CD1c-positive myeloid dendritic cell (primary cell): ENCODE data around the gene CBLL1.

Experiments
- DNase-seq: peaks from one replicate; pipeline ENCODE4 v3.0.0-alpha.2; 2016; ENCODE audit errors: extremely low spot score

CBLL1 gene, protein sequence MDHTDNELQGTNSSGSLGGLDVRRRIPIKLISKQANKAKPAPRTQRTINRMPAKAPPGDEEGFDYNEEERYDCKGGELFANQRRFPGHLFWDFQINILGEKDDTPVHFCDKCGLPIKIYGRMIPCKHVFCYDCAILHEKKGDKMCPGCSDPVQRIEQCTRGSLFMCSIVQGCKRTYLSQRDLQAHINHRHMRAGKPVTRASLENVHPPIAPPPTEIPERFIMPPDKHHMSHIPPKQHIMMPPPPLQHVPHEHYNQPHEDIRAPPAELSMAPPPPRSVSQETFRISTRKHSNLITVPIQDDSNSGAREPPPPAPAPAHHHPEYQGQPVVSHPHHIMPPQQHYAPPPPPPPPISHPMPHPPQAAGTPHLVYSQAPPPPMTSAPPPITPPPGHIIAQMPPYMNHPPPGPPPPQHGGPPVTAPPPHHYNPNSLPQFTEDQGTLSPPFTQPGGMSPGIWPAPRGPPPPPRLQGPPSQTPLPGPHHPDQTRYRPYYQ

DNA sequence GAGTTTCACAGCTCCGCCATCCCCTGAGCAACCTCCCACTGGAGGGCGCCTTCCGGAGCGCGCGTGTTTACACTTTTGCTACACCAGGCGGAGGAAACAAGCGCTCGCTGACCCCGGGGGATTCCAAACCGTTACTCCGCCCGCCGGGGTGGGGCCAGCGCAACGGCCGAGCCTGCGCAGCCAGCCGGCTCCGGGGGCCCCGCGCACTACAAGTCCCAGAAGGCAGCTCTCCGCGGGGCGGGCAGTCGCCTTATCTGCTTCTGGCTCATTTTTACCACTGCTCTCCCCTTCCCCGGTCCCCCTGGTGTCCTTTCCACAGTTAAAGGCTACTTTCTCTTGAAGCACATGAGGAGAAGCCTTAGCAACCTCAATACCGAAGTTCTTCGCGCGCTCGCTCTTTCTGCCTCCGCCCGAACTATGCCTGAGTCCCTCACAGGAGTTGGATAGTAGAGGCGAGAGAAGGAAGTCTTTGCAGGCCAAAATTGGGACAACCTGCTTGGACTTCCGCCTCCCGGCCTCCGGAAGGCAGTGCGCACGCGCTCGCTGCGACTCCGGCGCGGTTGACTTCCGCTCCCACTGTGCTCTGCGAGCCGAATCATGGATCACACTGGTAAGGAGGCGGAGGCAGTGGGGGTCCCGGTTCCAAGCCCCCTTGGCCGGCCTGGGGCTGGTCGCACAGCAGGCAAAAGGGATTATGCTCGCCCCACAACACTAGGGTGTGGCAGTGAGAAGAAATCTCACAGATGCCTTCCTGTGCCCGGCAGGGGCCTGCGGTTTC is at the start of gene CBLL1:
Gene CBLL1, plus strand, starts transcription at position 576 of the 778 bp plus-strand sequence. Its CDS starts 22 bp downstream, at position 598.
- DNase-seq, result peak; percentile 98

DNA sequence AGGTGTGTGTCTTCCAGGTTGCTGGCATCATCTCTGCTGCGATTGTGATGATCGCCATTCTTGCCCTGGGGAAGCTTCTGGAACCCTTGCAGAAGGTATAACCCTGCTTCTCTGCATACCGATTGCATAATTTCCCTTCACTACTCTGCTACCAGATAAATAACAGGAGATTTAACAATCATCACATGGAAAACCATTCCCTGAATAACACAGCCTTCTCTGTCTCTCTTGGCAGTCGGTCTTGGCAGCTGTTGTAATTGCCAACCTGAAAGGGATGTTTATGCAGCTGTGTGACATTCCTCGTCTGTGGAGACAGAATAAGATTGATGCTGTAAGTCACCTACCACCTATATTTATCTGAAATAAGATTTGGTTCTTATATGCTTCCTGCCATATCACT is 49.6 kb upstream of the CBLL1 start:
- DNase-seq, result no peak

DNA sequence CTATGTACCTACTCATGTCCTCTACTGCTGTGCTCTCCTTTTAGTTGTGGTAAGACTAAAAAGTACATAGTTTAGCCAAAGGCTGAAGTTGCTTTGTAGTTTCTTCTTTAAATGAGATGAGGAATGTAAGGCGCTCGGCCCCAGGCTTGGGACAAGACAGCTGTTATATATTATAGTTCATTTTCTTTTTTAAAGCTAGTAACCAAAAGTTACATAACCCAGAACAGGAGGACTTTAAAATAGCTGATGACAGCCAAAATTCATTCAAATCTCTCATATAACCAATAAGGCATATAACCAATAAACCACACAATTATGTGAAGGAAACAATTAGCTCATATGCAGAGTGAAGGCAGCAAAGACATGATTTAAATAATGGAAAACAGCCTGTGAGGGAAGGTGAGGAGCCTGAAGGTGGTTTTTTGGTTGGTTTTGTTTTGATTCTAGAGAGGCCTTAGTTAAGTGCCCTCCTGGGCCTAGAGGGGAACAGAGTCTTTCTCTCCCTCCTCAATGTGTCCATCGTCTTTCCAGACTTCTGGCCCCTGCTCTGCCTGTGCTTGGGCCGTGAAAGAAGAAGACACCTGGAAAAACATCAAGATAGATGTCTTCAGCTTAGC is 47.5 kb upstream of the CBLL1 start:
- DNase-seq, result no peak

DNA sequence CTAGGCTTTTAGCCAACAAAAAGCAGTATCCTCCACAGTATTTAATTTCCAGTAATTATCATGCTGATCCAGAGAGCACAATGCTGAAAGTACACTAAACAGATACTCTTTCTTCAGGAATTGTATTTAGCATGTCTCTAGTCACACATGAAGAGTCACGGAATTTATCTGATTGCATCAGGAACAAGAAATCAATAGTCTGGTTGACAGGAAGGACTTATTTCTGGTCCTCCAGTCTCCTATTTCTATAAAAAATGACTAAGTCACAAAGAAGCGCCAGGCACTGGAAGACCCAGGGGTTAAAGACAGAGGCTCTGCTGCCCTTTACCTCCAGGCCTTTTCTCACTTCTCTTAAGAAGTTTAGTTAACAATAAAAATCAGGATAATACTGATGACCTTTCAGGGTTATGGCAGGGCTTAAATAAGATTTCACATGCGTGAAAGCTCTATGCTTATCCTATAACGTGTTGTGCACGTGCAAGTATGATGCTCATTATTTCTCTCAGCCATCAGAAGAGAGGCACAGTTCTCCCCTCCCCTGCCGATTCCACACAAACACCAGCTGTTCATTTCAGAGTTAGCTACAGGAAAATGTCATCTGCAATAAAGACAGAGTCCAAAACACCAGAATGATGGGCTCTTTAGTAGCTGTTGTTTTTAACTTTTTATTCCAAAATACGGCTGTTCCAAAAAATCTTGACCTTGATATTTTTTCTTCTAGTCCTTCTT is 46.5 kb upstream of the CBLL1 start:
- no peak for DNase-seq

DNA sequence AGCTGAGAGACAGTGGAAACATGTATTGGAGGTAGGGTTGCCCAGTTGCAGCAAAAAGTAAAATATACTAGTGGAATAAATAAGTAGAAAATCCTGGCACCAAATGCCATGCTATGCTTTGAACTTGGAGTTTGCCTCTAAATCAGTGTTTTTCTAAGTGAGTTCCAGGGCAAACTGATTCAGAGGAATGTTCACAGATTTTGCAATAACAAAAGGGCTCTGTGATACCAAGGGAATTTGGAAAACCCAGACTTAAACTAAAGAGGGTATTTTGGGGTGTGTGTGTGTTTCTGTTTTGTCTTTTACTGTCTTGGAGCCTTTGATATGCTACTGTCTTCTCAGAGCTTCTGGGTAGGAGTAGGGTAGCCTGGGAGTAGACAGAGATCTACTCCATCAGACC is 43.4 kb upstream of the CBLL1 start:
- no peak for DNase-seq

DNA sequence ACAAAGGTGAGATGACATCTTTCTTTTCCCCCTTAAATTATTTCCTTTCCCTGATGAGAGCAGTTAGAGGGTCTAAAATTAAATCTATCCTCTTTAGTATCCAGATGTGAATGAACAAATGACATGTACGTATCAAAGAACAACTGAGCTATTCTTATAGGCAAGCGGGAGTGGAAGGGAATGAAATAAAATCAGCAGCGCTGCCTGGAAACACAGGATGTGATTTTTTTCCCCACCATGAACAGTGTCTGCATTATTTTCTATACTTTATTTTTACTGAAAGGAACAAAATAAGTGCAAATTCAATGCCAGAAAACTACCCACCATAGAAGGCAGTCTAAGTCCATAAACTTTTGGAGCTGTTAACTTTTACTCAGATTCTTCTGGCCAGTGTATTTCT is 42.8 kb upstream of the CBLL1 start:
- DNase-seq, result no peak

DNA sequence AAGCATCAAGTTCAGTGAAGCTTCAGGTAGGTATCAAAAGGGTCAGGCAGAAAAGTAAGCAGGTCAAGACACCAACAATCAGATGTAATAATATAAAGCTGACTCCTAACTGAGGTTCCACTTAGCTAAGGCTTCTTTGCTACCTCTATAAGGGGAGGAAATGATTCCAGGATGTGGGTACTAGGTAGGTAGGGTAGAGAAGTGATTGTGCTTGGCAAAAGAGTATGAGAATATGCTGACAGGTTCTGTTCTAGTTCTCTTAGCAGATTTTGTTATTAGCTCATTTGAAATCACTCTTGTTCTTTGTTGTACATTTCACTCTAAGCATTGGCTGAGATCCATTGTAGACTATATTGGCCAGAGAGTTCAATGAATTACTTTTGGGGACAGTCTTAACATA is 40.7 kb upstream of the CBLL1 start:
- DNase-seq, result no peak

DNA sequence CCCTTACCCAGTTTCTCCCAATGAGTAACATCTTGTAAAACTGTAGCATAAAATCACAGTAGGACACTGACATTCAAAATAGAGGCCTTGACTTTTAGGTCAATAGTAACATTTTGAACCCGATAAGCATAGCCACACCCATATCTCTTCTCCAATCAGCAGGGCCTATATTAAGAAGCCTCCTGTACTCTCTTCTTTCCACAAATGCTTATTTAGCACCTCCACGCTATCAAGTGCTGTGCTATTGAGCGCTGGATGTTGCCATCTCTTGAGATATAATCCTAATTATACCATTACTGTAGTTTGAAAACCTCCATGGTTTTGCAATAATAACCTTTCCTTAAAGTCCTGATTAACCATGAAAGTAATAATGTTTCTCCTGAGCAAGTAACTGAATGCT is 40.1 kb upstream of the CBLL1 start:
- DNase-seq, result no peak

DNA sequence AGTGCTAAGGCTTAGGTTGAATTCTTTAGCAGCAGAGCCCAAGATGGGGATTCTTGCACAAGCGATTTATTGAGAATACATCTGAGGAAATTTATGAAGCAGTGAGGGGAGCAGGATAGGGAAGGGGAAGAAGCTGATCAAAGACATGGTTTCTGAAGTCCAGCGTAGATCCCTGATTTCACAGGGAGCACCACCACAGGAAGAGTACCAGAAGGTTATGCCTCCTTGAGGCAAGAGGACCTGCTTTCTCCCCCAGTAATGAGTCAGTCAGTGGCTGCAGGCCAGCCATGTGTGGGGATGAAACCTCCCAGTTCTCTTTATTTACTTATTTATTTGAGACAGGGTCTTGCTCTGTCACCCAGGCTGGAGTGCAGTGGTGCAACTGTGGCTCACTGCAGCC is 35.0 kb upstream of the CBLL1 start:
- DNase-seq, result no peak

DNA sequence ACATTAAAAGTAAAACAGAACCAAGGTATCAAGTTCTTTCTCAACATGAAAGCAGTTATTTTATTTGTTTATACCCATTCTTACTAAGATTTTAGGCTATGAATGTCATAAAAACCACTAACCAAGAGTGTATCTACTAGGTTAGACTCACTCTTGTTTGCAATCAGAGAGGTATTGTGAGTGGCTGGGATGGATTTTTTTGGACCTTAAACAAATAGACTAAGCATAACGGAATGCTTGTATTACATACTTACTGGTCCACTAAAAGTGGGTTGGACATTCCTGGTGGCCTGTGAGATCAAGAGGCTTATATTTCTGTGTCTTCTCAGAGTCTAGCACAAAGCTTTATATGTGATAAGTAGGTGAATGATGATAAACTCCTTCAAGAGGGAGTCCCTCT is 32.6 kb upstream of the CBLL1 start:
- no peak for DNase-seq

DNA sequence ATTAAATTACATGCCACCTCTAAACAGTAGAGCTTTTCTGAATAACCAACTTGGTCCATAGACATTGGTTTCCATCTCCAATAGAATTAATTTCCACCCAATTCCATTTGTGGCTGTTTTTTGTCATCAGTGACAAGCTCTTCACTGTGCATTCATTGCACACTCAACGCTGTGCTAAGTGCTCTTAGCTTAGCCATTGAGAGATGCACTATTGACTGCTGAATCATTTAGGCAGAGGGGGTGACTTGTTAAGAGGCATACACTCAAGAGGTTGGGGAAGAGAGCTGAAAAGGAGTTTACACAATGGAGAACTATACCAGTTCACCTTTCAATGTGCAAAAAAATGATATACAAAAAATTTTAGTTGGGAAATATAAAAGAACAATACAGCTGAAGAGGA is 31.9 kb upstream of the CBLL1 start:
- DNase-seq, result no peak

DNA sequence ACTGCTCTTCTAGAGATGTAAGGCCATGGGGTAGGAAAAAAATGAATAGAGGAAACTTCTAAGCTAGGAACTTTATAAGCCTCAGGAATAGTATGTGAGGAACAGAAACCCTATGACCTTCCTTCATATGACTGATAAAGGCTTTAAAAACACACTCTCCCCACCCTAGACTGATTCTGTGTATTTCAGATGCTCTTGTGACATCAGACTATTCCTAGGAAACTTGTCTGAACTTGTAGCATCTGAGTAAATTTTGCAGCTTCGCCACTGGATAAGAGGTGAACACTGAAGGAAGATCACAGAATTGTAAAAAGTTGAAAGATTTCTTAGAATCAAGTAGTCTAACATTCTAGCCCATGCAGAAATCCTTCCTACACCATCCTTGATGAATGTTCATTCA is 31.0 kb upstream of the CBLL1 start:
- no peak for DNase-seq

DNA sequence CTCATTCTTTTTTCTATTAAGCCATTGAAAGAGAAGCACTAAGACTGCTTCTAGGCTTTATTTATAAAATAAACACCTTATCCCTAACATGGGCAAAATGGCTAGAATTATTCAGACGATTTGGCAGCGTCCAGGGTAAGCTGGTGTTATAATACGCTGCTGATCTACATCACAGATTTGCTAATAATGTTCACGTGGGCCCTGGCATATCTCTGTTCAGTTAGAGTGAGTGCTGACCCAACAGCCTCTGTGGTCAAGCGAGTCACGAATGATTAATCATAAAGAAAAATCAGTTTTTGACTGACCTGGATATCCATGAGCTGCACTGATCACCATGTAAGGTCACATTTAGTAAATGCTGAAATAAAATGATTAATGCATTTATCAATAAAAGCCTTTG is 28.4 kb upstream of the CBLL1 start:
- no peak for DNase-seq

DNA sequence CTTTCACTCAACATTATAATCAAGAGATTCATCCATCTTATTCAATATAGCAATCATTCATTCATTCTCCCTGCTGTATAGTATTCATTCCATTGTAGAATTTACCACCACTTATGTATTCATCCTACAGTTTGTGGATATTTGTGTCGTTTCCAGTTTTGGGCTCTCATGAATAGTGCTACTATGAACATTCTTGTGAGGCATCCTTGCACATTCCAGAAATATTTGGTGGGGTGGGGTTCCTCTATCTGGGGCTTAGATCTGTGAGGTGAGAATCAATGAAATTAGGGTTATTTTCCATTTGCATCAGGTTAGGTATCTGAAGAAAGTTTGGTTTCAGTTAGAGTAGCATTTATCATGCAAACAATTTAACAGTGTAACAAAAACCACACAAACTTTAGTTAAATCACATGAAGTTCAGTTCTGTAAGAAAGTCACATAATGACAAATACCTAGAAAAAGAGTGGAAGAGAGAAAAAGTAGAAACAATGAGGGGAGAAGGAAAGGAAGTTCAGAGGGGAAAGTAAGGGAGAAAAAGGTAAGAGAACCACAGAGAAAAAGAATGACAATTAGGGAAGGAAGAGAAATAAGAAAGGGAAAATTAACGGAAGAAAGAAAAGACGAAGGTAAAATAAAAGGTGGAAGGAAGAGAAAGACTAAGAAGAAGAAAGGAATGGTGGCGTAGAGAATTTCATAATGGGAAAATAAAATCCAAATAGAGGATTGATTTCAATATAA is 25.3 kb upstream of the CBLL1 start:
- no peak for DNase-seq

DNA sequence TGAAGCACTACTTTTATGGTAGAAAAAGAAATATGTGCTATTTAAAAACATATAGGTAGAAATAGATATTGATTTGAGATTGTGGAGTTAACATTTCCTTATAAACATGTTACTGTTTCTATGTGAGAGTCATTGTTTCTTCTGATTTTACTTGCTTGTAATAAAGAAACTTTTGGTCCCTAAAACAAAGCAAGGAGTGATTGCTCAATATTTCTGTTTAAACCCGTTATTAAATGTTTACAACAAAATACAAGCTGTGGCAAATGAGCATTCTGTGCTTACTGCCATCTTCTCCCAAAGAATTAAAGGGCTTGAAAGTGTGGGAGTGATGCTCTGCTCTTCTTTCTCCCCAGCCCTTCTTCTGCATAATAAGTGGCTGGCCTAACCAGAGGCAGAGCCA is 22.7 kb upstream of the CBLL1 start:
- DNase-seq, result no peak

DNA sequence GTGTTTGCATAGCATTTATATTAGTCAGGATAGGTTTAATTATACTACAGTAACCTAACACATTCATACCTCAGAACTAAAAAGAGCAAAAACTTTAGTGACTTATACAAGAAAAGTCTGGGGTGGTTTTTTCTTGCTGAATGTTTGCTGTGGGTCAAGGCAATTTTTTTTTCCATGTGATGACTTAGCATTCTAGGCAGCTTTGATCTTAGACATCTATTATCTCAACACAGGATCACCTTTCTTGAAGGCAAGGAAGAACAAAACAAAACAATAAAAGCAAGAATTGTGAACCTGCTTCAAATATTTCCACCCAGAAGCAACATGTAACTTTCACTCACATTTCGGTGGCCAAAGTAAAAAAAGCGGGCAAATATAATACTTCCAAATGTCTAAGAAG is 20.7 kb upstream of the CBLL1 start:
- no peak for DNase-seq

DNA sequence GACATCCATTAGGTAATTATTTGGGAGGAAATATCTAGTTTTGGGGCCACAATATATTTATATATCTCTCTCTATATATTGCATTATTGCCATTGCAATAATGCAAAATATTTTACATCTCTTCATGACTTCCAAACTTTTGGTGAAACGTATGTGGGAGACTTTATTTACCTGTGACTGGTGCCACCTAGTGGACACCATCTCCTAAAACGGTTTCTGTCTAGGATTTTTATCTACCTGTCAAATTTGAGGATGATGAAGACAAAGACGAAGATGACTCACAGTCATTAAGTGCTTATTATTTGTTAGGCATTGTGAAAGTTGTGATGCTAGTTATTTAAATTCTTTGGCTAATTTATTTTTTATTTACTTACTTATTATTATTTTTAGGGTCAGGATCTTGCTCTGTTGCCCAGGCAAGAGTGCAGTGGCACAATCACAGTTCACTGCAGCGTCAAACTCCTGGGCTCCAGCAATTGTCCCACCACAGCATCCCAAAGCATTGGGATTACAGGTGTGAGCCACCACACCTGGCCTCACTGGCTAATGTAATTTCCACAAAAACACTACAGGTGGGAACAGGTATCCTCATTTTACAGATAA is 18.7 kb upstream of the CBLL1 start:
- peak; percentile 48 for DNase-seq

DNA sequence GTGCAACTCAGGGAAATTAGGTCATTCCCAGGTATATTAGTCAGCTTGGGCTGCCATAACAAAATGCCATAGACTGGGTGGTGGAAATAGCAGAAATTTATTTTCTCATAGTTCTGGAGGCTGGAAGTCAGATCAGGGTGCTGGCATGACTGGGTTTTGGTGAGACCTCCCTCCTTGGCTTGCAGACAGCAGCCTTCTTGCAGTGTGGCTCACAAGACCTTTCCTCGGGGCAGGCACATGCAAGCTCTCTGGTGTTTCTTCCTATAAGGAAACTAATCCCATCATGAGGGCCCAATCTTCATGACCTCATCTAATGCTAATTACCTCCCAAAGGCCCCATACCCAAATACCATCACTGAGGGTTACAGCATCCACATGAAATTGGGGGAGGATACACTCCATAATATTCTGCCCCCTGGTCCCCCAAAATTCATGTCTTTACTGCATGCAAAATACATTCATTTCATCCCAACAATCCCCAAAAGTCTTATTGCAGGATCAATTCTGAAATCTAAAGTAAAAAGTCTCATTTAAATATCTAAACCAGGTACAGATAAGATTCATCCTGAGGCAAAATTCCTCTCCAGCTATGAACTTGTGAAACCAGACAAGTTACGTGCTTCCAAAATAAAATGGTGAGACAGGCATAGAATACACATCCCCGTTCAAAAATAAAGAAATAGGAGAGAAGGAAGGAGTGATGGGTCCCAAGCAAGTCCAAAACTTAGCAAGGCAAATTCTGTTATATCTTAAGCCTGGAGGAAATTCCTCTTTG is 17.4 kb upstream of the CBLL1 start:
- DNase-seq, result no peak

DNA sequence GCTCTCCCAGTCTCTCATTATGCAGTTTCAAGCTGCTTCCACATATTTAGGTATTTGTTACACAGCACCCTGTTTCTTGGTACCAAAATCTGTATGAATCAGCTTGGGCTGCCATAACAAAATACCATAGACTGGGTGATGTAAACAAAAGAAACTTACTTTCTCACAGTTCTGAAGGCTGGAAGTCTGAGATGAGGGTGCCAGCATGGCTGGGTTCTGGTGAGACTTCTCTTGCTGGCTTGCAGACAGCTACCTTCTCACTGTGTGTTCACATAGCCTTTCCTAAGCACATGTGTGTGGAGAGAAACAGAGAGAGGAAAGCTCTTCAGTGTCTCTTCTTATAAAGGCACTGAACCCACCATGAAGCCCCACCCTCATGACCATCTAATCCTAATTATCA is 15.7 kb upstream of the CBLL1 start:
- DNase-seq, result no peak
